Stimulated activated CD8-positive, alpha-beta memory T cell treated with anti-CD3 and anti-CD28 coated beads, Interleukin-4, amount 100 ng/mL, for 4 hours (primary cell): Measurements from ENCODE around the gene KIF9.
"Not testable (repeated sequence)": the region's sequence is repeated elsewhere in the genome, so short reads cannot be mapped to it uniquely, and the experiment has no call there.

Experiments used
- DNase-seq, 2 donors: peaks; one replicate each; pipeline ENCODE4 v3.0.0-alpha.2; 2020; ENCODE audit warnings: low read depth in 2 of 2, low spot score in 1 of 2

The KIF9 gene

GRCh38 chr3:47256331-47256730 lies 26.3 kb downstream of the KIF9 start:
- not testable (repeated sequence) for DNase-seq

- DNase-seq, result no peak
Measured at GRCh38 chr3:47251689-47252088, 30.9 kb downstream of the KIF9 start.

- DNase-seq, result not testable (repeated sequence)
Measured at GRCh38 chr3:47251085-47251484, 31.5 kb downstream of the KIF9 start.

GRCh38 chr3:47250309-47251060 lies 32.1 kb downstream of the KIF9 start:
- no peak for DNase-seq

- DNase-seq, result no peak
Measured at GRCh38 chr3:47247131-47248064, 35.2 kb downstream of the KIF9 start.

- DNase-seq, result no peak
Measured at GRCh38 chr3:47245271-47245670, 37.3 kb downstream of the KIF9 start.

GRCh38 chr3:47244531-47245100 lies 38.0 kb downstream of the KIF9 start:
- no peak for DNase-seq

- no peak for DNase-seq
Measured at GRCh38 chr3:47243419-47244147, 39.0 kb downstream of the KIF9 start.

- no peak for DNase-seq
Measured at GRCh38 chr3:47239929-47240328, 42.7 kb downstream of the KIF9 start.

GRCh38 chr3:47238017-47238416 lies 44.6 kb downstream of the KIF9 start:
- DNase-seq, result no peak

GRCh38 chr3:47228088-47228487 lies 54.5 kb downstream of the KIF9 start:
- no peak for DNase-seq

- DNase-seq, result no peak
Measured at GRCh38 chr3:47227678-47228077, 54.9 kb downstream of the KIF9 start.

- no peak for DNase-seq
Measured at GRCh38 chr3:47225310-47225906, 57.2 kb downstream of the KIF9 start.

GRCh38 chr3:47223755-47224154 lies 58.8 kb downstream of the KIF9 start:
- no peak for DNase-seq

GRCh38 chr3:47221798-47222197 lies 60.8 kb downstream of the KIF9 start:
- DNase-seq, result no peak

GRCh38 chr3:47210863-47211405 lies 71.7 kb downstream of the KIF9 start:
- no peak for DNase-seq

- not testable (repeated sequence) for DNase-seq
Measured at GRCh38 chr3:47206022-47206421, 76.6 kb downstream of the KIF9 start.

- no peak for DNase-seq
Measured at GRCh38 chr3:47204875-47205274, 77.7 kb downstream of the KIF9 start.

GRCh38 chr3:47202542-47202941 lies 80.1 kb downstream of the KIF9 start:
- DNase-seq, result no peak

GRCh38 chr3:47197287-47197686 lies 85.3 kb downstream of the KIF9 start:
- no peak for DNase-seq
